Bone marrow (tissue), 2 donors: ENCODE measurements around the gene BMPR1A.
"Not testable (repeated sequence)": the region's sequence is repeated elsewhere in the genome, so short reads cannot be mapped to it uniquely, and the experiment has no call there.

Experiments
- DNase-seq, 2 donors: peaks; one replicate each; lab custom pipeline; 2025; lab: John Stamatoyannopoulos, UW

The BMPR1A gene

DNA sequence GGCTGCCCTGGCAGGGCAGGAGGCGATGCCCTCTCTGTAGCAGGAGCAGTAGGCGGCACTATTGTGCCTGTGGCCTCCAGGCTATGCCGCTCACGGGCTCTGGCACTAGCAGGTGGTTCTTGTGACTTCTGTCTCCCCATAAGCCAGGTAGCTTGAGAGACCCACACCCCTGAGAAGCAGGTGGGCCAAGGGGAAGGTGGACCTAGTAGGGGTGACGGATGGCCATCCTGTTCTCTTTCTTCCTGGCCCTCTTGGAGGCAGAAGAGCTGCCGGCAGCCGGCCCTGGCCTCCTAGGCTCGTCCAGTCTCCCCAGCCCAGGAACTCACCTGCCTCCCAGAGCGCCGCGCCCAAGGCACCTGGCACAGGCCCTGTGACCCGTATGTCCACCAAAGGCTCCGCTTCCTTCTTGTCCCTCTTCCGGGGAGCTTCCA, 185.6 kb downstream of the BMPR1A start:
- DNase-seq = no peak

DNA sequence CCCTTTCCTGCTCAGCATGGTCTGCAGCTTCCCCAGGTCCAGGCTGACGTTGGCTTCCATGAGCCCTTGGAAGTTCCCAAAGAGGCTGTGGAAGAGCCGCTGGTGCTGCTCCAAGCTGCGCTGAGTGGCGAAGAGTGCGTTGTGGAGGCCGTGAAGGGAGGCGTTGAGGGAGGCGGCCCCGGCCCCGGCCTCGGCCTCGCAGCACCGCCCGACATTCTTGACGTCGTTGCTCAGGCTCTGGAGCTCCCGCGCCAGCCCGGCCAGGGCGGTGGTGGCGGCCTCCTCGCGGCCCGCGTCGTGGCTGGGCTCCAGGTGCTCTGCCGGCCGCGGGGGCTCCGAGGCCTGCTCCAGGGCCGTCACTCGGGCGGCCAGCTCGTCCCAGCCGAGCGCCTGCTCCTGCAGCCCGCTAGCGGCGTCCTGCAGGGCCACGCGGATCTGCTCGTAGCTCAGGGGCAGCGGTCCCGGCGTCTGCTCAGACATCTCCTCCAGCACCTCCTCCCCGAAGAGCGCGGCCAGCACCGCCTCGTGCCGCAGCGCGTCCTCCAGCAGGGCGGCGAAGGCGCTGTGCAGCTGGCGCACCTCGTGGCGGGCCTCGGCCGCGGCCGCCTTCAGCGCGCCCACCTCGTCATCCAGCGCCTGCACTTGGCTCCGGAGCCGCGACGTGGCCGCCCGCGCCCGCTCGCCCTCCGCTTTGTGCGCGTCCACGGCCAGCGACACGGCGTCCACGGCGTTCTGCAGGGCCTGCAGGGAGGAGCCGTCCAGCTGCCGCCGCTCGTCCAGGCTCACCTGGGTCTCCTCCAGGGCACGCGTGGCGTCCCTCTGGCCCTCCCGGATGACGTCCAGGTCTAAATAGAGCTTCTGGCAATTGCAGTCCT, 186.3 kb downstream of the BMPR1A start:
- no peak for DNase-seq

DNA sequence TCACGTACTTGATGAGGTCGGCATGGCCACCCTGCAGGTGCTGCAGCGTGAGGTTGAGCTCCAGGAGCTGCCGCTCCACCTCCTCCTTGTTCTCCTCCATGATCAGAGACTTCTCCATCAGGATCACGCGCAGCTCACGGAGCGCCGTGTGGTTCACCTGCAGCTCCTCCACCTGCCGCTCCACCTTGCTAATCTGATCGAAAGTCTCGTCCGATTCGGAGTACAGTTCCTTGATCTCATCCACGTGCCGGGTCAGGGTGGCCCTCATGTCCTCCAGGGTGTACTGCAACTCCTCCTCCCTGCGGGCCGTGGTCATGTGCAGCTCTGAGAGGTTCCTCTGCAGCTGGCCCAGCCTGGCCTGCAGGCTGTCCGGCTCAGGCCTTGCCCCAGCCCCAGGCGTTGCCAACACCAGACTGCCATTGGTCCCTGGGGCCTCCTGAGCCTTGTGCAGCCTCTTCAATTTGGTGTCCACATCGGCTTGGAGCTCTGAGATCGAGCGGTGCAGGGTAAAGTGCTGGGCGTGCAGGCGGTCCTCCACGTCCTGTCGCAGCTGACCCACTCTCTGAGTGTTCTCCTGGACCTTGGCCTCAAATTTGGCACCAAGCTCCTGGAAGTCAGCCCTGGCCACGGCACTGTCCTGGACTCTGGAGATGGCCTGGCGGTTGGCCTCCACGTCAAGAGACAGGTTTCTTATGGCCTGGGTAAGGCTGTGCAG, 187.1 kb downstream of the BMPR1A start:
- DNase-seq = no peak

DNA sequence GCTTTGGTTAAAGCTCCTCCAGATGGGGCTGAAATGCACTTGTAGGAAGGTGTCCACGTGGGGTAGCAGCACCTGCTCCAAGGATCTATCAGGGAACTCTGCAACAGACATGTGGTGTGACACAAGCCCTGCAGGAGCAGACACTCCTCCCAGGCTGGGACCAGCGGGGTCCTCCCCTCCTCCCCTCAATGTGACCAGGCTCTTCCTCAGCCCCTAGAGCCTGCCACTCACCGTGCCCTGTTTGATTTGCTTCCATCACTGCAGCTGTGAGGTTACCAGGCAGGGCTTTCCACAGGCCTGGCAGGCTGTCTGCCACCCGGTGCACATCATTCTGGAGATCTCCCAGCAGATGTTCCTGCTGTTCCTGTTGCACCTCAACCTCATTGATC, 187.6 kb downstream of the BMPR1A start:
- no peak for DNase-seq

DNA sequence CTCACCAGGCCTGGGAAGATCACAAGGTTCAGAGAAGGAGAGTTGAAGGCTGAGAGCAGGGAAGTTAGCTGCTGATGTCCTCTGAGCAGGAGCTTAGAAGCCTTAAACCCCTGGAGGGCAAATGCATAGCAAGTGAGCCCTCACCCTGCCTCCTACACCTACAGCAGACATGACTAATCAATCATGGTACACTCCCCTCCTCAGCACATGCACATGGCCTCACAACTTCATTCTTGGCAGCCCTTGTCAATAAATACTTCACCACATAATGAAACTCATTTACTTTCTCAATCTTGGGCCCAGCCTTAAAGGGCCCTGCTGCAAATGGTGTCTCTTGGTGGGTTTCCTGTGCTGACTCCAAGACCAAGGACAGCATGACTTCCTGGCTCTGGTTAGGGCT, 188.1 kb downstream of the BMPR1A start:
- no peak for DNase-seq

DNA sequence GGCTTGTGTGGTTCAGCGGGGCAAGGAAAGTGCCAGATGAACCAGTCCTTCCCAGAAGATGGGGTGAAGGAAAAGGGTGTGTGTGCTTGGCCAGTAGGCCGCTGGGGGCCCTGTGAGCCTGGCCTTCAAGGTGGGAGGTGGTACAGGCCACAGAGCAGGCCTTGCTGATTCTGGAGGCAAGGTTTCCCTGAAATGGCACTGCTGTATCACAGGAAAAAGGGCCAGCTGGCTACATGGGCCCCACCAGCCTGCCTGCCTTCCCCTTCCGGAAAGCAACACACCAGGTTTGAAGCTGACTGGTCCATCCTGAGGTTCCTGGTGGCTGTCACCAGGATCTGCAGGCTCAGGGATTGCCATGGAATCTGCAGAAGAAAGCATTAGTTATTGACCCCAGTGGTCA, 188.5 kb downstream of the BMPR1A start:
- DNase-seq = no peak

DNA sequence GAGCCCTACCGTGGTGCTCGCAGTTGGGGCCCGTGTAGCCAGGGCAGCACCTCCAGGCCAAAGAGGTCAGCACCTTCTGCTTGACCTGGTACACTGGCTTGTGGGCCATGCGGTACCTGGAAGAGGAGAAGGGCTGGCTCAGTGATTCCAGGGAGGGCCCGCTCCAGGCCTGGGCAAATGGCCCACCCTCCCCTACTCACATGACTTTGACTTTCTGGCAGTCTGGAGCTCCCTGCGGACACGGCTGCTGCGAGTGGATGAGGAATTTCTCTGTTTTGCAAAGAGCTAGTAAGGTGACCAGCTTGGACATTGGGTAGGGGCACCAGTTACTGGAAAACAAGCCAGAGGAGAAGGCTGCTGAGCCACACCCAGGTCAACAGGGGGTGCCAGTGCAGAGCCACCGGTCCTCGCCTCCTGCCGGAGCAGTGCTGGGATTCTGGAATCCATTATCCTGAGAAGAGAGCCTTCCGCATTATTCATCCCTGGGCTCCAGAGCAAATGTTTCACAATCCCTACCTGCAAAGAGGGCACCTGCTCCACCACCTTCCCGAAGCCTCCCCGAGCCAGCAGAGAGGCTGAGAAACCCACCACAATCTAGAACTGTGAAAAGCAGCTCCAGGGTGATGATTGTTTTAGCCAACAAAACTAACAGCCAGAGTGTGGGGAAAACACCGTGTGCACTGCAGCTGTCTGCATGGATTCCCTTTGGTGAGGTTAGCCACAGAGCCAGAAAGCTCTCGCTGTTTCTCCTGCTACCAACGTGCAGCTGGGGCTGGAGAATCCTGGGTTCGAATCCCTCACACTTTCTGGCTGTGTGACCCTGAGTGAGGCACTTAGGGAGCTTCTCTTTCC, 189.2 kb downstream of the BMPR1A start:
- DNase-seq = no peak

DNA sequence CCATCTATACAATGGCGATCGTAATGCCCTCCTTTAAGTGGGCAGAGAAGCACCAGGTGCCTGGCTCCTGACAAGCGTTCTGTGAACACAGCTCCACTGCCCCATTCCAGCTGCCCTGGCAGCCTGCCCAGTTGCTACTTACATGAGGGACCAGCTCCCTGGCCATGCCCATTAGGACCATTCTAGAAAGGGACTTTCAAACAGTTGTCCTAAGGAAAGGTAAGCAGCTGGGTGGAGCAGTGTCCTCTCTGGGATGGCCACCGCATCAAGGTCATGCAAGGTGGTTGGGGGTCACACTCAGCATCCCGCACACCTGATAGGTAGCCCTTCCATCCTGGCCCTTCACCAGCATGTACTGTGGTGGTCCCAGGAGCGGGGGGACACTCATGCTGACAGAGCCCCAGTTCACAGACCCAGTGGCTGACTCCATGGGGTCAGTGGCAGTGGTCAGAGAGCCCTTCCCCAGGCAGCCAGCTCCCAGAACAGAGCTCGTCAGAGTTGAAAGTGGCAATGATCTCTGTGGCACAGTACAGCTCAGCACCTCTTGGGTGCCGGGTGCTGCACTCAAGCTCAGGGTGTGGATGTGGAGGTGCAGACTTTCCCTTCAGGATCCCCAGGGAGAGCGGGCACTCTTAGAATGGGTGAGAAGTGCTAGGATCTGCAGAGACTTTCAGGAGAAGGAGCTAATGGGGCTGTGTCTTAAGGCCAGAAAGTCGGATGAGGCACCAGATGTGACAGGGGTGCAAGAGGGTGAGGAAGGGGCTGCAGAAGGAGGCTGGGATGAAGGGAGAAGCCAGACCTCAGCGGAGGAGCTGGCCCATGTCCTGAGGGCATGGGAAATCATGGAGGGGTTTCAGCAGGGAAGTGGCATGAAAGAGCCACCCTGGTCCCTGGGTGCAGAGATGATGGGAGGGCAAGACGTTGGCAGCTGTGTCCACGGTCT, 190.1 kb downstream of the BMPR1A start:
- DNase-seq = no peak

DNA sequence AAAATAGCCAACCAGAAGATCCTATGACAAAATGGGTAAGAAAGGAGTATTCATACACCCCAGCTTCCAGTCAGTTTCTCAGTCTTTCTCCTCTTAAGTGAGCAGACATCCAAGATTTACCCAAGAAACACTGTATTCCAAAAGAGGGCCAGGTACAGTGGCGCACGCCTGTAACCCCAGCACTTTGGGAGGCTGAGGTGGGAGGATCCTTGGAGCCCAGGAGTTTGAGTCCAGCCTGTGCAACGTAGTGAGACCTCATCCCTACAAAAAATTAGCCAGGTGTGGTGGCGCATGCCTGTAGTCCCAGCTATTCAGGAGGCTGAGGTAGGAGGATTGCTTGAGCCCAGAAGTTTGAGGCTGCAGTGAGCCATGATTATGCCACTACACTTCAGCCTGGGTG, 191.4 kb downstream of the BMPR1A start:
- DNase-seq = not testable (repeated sequence)

DNA sequence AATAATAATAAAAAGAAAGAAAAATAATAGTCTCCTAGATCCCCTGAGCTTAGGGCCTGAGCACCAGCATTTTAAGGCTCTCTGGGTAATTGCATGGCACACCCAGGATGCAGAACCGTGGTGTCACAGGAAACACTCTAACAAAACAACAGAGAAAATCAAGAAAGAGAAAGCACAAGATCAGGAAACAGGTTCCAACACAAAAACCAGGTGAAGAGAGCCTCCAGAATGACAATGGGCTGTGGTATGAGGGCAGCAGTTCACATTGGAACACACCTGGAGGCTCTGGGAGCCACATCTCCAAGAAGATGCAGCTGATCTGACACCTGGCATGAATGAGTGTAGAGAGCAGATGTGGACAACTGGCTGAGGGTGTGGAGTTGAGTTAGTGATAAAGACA, 193.9 kb downstream of the BMPR1A start:
- no peak for DNase-seq

DNA sequence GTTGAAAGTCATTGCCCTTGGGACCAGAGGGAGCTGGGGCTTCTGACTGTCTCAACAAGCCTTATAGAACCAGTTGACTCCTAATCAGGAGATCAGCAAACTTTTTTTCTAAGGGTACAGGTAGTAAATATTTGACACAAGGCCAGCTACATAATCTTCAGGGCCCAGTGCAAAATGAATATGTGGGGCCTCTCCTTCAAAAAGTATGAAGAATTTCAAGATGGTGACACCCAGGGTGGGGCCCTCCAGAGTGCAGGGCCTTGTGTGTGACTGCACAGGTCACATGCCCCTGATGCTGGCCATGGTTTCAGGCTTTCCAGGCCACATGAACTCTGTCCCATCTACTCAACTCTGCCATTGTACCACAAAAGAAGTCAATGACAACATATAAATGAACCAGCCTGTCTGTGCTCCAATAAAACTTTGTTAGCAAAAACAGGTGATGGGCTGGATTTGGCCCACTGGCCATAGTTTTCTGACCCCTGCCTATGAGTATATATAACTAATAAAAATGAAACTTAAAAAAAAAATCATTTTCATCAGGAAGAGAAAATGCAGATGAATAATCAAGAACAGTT, 194.9 kb downstream of the BMPR1A start:
- no peak for DNase-seq

DNA sequence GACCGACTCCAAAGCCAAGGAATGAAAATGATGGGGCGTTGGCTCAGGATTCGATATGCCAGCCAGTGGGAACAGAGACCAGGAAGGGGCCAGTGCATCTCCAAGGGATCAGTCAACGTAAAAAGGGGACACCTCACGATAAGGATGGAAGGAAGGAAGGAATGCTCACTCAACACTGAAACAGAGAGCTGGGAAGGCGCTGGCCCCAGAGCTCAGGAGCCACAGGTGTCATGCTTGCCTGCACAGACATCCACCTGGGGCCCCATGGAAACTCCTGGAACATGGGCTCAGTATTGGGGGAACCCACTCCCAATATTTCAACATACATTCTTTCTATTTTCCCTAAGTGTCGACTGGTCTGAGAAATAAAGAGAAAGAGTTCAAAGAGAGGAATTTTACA, 195.7 kb downstream of the BMPR1A start:
- DNase-seq = no peak

DNA sequence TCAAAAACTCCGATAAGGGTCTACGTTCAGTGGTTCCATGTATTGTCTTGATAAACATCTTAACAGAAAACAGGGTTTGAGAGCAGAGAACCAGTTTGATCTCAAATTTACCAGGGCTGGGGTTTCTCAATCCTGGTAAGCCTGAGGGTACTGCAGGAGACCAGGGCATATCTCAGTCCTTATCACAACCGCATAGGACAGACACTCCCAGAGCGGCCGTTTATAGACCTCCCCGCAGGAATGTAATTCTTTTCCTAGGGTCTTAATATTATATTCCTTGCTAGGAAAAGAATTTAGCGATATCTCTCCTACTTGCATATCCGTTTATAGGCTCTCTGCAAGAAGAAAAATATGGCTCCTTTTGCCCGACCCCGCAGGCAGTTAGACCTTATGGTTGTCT, 196.3 kb downstream of the BMPR1A start:
- not testable (repeated sequence) for DNase-seq

DNA sequence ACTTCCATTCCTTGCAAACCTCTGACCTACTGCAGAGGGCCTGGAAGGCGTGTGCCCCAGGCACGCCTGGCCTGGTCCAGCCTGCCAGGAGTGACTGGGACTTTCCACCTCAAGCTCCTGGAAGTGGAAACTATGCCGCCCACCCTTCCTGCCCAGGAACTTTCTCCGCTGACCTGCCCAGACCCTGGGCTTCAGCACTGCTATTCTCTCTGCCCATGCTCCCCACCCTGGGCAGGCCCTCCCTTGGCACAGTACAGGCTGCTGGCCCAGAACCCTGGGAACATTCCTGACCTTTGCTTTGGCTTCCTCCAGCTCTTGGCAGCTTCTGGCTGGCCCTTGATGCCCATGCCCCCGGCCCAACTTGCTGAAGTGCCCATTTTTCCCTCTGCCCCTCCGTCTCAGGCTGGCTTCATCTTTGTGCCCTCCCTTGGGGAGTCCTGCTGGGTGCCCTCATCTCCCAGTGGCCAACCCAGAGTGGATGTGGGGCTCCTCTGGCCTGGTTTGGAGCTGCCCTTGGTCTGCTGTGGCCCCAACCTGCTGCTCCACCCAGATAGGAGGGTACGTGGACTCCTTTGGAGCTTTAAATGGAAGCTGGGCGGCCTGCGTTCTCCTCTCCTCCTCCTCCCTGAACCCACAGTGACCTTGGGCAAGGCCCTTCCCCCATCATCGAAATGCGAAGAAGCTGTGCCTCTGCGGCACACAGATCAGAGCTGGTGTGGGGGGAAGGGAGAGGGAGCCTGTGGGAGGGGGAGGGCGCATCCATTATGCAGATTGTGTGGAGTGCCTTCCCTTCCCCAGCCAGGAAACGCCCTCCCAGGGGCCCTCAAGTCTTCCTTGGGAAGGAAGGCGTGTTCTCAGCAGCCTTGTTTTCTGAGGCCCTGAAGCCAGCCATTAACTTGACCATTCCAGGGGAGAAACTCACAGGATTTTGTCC, 197.6 kb downstream of the BMPR1A start:
- DNase-seq = no peak

DNA sequence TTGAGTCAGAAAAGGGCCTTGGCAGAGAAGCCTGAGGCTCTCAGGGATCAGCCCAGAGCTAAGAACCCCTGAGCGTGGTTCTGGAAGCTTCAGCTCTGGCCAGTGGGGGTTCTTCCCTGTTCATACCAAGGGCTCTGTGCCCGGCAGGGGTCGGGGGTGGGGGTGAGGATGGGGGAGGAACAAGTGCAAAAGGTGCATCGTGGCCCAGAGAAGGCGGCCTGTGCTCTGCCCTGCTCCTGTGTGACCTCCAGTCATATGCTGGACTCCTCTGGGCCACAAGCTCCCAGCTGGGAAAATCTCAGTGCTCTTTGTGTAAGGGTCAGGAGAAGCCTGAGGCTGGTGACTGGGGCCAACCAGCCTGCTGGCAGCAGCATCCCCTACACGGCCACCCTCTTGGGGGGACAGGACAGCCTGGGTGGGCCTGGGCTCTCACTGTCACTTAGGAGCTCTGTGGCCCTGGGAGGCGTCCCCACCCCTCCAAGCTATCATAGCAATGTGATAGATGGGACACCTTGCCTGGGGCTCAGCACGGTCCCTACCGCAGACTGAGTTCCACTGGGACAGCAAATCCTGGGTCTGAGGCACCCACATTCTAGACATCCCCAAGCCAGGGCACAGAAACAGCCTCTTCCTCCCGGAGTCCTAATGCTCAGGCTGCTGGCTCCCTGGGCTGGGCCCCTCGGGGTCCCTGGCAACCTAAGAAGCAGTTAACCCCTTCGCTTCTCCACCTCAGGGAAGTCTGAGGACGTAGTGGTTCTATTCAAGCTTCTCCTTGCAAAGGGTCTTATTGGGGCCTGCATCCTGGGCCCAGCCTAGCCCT, 198.5 kb downstream of the BMPR1A start:
- no peak for DNase-seq

DNA sequence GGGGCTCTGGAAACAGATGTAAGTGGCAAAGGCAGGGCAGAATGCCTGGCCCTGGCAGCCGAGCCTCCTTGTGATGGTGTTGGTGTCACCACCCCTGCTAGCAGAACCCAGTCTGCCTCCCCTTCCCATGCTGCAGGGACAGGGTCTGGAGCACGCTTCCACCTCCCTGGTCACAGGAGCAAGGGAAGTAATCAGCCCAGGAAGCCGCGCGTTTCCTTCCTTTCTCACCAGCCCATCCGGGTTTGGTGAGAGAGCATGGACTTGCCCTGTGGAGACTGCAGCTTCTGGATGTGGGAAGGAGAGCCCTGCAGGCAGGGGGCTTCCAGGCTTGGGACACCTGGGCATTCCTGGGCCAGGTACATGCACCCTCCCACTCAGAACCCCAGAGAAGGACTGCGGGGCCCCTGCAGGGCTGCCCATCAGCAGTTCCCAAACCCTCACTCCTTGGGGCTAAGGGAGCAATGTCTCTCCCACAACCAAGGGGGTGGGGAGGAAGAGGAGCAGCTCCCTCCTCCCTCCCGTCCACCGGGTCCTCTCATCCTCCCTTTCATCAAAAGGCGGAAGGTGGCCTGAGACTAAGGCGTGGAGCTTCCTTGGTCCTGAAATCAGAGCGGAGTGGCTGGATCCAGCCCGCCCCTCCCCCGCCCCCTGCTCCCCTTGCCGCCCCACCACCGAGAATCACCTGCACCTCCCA, 199.2 kb downstream of the BMPR1A start:
- no peak for DNase-seq

DNA sequence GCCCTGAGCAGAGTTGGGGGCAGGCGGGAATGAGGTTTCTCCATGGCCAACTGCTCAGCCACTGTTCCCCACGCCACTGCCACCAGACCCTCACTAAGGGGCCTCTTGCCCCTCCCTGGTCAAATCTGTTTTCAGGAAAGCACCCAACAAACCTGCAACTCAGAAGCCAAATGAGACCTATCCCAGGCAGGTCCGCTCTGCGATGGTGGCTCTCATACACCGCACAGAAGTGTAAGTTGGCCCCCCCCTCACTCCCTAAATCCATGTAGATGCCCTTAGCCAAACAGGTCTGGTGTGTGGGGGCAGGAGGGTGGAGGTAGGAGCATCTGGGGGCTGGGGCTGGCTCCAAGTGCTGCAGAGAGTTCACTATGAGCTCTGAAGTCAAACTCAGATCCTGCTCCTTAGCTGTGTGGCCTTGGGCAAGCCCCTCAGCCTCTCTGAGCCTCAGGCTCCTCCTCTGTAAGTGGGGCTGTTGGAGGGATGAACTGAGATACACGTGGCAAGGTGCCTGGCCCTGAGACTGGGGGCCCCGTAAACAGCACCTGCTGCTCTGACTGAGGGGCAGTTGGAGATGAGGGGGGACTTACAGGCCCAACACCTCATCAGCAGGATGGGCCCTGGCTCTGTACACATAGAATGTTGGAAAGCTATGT, 199.9 kb downstream of the BMPR1A start:
- no peak for DNase-seq
